GM23248 (cell line): ENCODE results near the gene L3MBTL4.

Experiments
- EZH2 ChIP-seq: fragments of 200-600 bp; sonication (generic); IDR thresholded peaks from 2 replicates; pipeline ENCODE4 v1.6.1; 2018; ENCODE audit warnings: antibody characterized with exemption, mild to moderate bottlenecking; ENCODE audit not compliant: insufficient read depth, poor library complexity, severe bottlenecking
- EZH2phosphoT487 ChIP-seq: fragments of 200-600 bp; sonication (generic); IDR thresholded peaks from 2 replicates; pipeline ENCODE4 v1.6.1; 2018; ENCODE audit warnings: antibody characterized with exemption, moderate library complexity, mild to moderate bottlenecking, low read depth; ENCODE audit not compliant: insufficient read depth

DNA sequence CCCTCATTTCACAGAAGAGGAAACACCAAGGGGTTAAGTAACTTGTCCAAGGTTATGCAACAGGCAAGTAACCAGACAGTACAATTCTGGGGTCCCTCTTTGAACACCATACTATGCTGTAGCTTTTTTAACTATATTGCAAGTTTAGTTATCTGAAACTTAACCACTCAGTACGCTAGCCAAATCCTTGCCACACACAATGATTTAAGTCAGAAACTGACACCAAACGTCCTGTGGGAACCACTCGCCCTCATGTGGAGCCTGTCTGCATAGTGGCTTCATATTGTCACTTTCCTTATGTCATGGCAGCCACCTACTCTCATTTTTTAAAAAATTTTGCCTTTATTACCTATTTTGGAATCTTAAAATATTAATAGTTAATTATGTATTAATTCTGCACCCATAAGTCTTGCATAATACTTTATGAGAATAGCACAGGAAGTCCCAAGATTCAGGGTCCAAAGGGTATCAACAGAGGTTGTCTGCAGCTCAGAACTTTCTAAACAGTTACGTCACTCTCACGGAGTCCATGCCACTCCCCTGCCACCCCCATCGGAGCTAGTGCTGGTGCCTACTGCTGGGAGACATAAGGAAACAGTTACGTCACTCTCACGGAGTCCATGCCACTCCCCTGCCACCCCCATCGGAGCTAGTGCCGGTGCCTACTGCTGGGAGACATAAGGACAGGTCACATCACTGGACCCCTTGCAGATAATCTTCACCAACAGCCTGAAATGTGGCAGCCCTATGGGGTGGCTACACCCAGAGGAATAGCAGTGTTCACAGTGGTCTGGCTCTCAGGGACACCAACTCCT is 99.0 kb downstream of the L3MBTL4 start:
- TF ChIP-seq EZH2 (no peak), EZH2phosphoT487 (no peak)
